Mucosa of descending colon (tissue), 3 donors: ENCODE measurements around the gene PPM1K. TPM values are rescaled to one million over a fixed set of nuclear protein-coding genes. Genes with fewer than 3 reads are reported as not detected.

ENCODE experiments used
- ATAC-seq: fragments of 200-7000 bp; cut with Tn5 transposase; one replicate; pipeline ENCODE4 v1.9.1; 2020; ENCODE audit warnings: mild to moderate bottlenecking, moderate library complexity
- DNase-seq, 3 donors: peaks; one replicate each; pipeline ENCODE4 v3.0.0-alpha.2; 2020
- H3K36me3 ChIP-seq: fragments of 200-600 bp; one replicate; pipeline ENCODE4 v1.8.0; 2021; ENCODE audit warnings: low read depth, mild to moderate bottlenecking
- H3K4me1 ChIP-seq: fragments of 200-600 bp; one replicate; pipeline ENCODE4 v1.8.0; 2021; ENCODE audit warnings: low read depth, mild to moderate bottlenecking
- H3K4me3 ChIP-seq: fragments of 200-600 bp; one replicate; pipeline ENCODE4 v1.8.0; 2021; ENCODE audit warnings: mild to moderate bottlenecking
- H3K9me3 ChIP-seq: fragments of 200-600 bp; one replicate; pipeline ENCODE4 v1.8.0; 2021; ENCODE audit warnings: mild to moderate bottlenecking
- CTCF ChIP-seq: fragments of 200-600 bp; IDR thresholded peaks from one replicate; pipeline ENCODE4 v1.8.0; 2022; ENCODE audit warnings: antibody characterized with exemption, mild to moderate bottlenecking
- intact Hi-C, 2 donors: fragments of 100-400 bp; cut with DNase I in 1 of 2; cut with micrococcal nuclease in 1 of 2; formaldehyde crosslinking; loops; one replicate each; pipeline versions ENCODE4 v1.11.0 to v1.11.1; 2022; cut with DNase I, micrococcal nuclease
- total RNA-seq, 3 donors: library from RNA; stranded (reverse); fragmentation: NEBNext Ultra II Directional in 2 of 3; extraction: Animal tissue kit (Norgen Biotek cat#: 25700) in 2 of 3; gene quantifications; one replicate each; pipeline versions ENCODE4 v1.2.1 to v1.2.4, GENCODE V29; 2021 to 2023
- donor health status: DM: no; HTN: no; CAD: no; lungs with moderate emphysema.
- donor health status: DM: no; HTN: no; CAD: no.
- donor health status: DM: no; HTN: yes; CAD: no.

PPM1K gene
- total RNA-seq, 3 donors from 2014 or later, result 7.4 to 12.8 (median 9.0) TPM

- intact Hi-C loops, result no loop called here
Observed at GRCh38 chr4:88296413-88297211, 12.3 kb upstream of the PPM1K start.

GRCh38 chr4:88295656-88296055 lies 11.3 kb upstream of the PPM1K start:
- intact Hi-C loops, result no loop called here
- Histone ChIP-seq H3K36me3 (no peaks in the 10 kb centered on the region), H3K4me3 (no peak overlapping the region), H3K9me3 (no peaks in the 10 kb centered on the region), H3K4me1 (no peaks in the 10 kb centered on the region)
- TF ChIP-seq CTCF, result no peak
- ATAC-seq (no peak), DNase-seq (no peak)

More at GRCh38 chr4:88296413-88297211, 12.3 kb upstream of the PPM1K start:
- ATAC-seq (no peak), DNase-seq (no peak)
- TF ChIP-seq CTCF, result no peak
- H3K4me3 ChIP-seq, result no peak overlapping the region
- H3K9me3 ChIP-seq, result no peaks in the 10 kb centered on the region
- H3K4me1 ChIP-seq, result no peaks in the 10 kb centered on the region
- H3K36me3 ChIP-seq, result no peaks in the 10 kb centered on the region

GRCh38 chr4:88291003-88291402 lies 6.6 kb upstream of the PPM1K start:
- Histone ChIP-seq H3K4me1 (no peaks in the 10 kb centered on the region), H3K4me3 (no peak overlapping the region), H3K36me3 (no peaks in the 10 kb centered on the region), H3K9me3 (no peaks in the 10 kb centered on the region)
- no peak for TF ChIP-seq CTCF
- intact Hi-C loops, result no loop called here
- DNase-seq, result no peak
- no peak for ATAC-seq

GRCh38 chr4:88286897-88287296 lies 2.5 kb upstream of the PPM1K start:
- DNase-seq (no peak), ATAC-seq (no peak)
- no peak for TF ChIP-seq CTCF
- intact Hi-C loops, result no loop called here
- no peak overlapping the region for H3K4me3 ChIP-seq
- peaks cover 7% of the 10 kb centered on the region for H3K4me1 ChIP-seq
- no peaks in the 10 kb centered on the region for H3K9me3 ChIP-seq
- no peaks in the 10 kb centered on the region for H3K36me3 ChIP-seq

- Histone ChIP-seq H3K4me1 (peaks cover 7% of the 10 kb centered on the region), H3K36me3 (no peaks in the 10 kb centered on the region), H3K4me3 (no peak overlapping the region), H3K9me3 (no peaks in the 10 kb centered on the region)
- TF ChIP-seq CTCF, result no peak
- no peak for ATAC-seq
- intact Hi-C loops, result no loop called here
- no peak for DNase-seq
Observed at GRCh38 chr4:88285235-88285653, 883 bp upstream of the PPM1K start.
